GM23248 (cell line): ENCODE results near the gene TADA3.

Source experiments
- EZH2 ChIP-seq: fragments of 200-600 bp; sonication (generic); IDR thresholded peaks from 2 replicates; pipeline ENCODE4 v1.6.1; 2018; ENCODE audit warnings: antibody characterized with exemption, mild to moderate bottlenecking; ENCODE audit not compliant: insufficient read depth, poor library complexity, severe bottlenecking
- EZH2phosphoT487 ChIP-seq: fragments of 200-600 bp; sonication (generic); IDR thresholded peaks from 2 replicates; pipeline ENCODE4 v1.6.1; 2018; ENCODE audit warnings: antibody characterized with exemption, moderate library complexity, mild to moderate bottlenecking, low read depth; ENCODE audit not compliant: insufficient read depth

- TF ChIP-seq EZH2 = no peak
- no peak for TF ChIP-seq EZH2phosphoT487
Measured at GRCh38 chr3:9797196-9797945, 5.1 kb upstream of the TADA3 start.
